GM18505 (cell line): ENCODE results near the gene AGAP1.

Source experiments
- ATAC-seq: cut with Tn5 transposase; IDR thresholded peaks from one replicate; pipeline ENCODE4 v1.9.1; 2021; ENCODE audit not compliant: unreplicated experiment
- POLR2A ChIP-seq: IDR thresholded peaks from 4 replicates; pipeline ENCODE4 v1.6.1; 2011; ENCODE audit warnings: borderline replicate concordance; ENCODE audit not compliant: insufficient read depth, insufficient read length; ENCODE audit errors: extremely low read depth

The AGAP1 gene

GRCh38 chr2:235570966-235571692 is 77.3 kb downstream of the AGAP1 start:
- no peak for ATAC-seq

DNA sequence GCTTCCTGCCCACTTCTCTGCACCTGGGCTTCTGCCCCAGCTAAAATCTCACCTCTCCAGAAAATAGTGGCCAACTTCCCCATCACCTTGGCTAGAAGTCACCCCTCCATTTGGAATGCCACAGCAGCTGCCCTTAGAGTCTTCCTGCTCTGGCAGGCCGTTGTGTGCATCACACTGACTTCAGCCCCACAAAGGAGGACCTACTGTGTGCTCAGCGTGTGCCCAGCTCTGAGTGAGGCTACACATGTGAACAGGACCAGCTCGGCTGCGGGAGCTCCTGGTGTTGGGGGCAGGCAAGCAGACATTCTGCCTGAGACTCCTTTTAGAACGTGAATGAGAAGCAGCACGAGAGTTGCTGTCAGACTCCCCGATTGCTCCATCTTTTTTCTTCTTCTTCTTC is 78.7 kb downstream of the AGAP1 start:
- no peak for ATAC-seq
- no peak for TF ChIP-seq POLR2A

More at GRCh38 chr2:235570966-235571692, 77.3 kb downstream of the AGAP1 start:
- TF ChIP-seq POLR2A: no peak

- no peak for ATAC-seq
These were observed 79.7 kb downstream of the AGAP1 start for GRCh38 chr2:235573331-235574221.

DNA sequence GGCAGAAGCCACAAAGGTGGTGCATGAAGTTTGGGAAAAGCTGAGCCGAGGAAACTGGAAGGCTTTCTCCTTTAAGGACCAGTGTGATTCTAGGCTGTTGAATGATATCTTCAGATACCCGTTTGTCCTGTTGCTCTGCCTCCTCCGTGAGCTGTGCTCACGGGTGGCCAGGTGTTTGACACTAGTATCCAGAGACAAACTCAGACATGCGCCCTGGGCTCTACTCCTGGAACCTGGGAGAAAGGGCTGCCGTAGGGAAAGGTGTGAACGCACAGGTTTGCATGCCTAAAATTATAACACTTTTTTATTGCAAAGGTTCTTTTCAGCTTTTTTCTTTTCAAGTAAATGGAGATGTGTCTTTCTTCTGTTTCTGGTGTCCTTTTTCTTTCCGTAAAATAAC is 81.6 kb downstream of the AGAP1 start:
- ATAC-seq: no peak
- no peak for TF ChIP-seq POLR2A

More at GRCh38 chr2:235573331-235574221, 79.7 kb downstream of the AGAP1 start:
- no peak for TF ChIP-seq POLR2A

- no peak for ATAC-seq
- TF ChIP-seq POLR2A: no peak
These were observed 82.1 kb downstream of the AGAP1 start for GRCh38 chr2:235575904-235576303.

DNA sequence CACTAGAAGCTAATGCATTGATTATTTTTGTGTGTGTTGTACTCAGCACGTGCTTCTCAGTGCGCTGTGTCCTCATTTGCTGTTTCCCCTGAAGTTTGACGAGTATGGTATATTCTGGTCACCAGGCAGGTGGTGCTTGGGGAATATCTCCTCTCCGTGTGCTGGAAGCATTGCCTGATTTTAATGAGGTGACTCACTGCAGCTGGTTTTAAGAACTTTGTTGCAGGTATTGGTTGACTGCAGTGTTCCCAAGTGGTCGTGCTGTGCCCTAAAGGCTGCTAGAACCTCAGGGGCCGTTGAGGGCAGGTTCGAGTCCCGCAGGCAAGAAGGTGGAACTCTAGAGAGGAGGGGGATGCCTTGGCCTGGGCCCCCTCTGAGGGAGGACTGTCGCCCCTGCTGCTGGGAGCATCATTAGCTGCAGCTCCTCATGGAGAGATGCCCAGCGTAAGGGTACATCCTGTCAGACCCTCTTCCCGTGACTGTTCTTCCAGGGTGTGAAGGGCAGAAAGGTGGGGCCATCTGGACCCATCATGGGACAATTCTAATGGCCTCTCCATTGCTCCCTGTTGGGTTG is 82.6 kb downstream of the AGAP1 start:
- ATAC-seq: no peak
- no peak for TF ChIP-seq POLR2A

GRCh38 chr2:235577404-235578330 is 83.8 kb downstream of the AGAP1 start:
- ATAC-seq: no peak
- TF ChIP-seq POLR2A: no peak

GRCh38 chr2:235579128-235579527 is 85.3 kb downstream of the AGAP1 start:
- TF ChIP-seq POLR2A: no peak

DNA sequence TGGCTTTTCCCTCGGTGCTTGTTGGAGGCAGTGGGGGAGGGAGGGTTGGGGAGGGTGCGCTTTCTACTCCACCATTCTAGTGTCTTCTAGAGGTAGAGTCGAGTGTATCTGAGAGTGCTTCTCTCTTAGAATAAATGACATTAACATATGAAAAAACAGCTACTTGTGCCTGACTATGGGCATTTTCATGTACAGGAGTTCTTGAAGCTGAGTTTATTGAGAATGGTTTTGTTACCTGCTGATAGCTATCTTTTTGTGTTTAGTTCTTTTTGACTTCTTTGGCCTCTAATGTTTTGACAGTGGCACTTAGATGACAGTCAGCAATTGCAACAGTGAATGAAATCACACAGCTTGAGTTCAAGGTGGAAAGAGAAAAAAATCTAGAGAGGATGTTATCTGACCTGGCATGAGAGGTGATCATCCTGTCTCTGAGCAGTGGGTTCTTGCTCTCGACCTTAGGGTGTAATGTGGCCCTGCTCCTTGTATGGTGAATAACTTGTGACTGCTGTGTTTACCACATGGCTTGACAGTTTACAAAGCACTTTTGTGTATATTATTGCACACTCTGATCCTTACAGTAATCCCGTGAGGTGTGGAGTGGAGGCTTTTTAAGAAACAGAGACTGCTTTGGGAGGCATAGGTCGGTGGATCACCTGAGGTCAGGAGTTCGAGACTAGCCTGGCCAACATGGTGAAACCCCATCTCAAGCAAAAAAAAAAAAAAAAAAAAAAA is 86.7 kb downstream of the AGAP1 start:
- no peak for ATAC-seq
- TF ChIP-seq POLR2A: no peak

More at GRCh38 chr2:235579128-235579527, 85.3 kb downstream of the AGAP1 start:
- no peak for ATAC-seq

GRCh38 chr2:235582081-235582686 is 88.3 kb downstream of the AGAP1 start:
- no peak for TF ChIP-seq POLR2A
- no peak for ATAC-seq

DNA sequence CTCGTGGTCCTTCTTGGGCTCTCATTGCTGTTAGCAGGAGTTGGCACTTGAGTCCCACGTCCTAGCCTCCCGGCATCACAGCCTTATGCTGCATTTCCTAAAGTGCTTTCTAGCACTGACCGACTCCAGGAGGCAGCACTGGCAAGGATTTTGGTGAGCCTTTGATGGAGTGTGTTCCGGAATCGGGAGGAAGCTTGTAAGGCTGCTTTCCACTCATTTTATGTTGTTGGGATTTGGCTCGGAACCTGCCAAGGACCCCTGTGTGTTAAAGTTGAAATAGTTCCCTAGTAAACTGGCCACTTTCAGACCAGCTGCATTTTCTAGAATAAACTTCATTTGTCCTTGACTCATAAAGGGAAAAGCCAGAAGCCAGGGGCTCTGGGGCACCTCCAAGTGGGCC is 88.9 kb downstream of the AGAP1 start:
- no peak for TF ChIP-seq POLR2A
- ATAC-seq: no peak

GRCh38 chr2:235583144-235583543 is 89.3 kb downstream of the AGAP1 start:
- no peak for ATAC-seq
- no peak for TF ChIP-seq POLR2A
